Stimulated activated CD8-positive, alpha-beta memory T cell treated with anti-CD3 and anti-CD28 coated beads, Interleukin-15, amount 100 ng/mL, for 4 hours (primary cell): ENCODE data around the gene ZMAT2.
"Not testable (repeated sequence)": the region's sequence is repeated elsewhere in the genome, so short reads cannot be mapped to it uniquely, and the experiment has no call there.

ENCODE experiments used
- DNase-seq, 2 donors: peaks; one replicate each; pipeline ENCODE4 v3.0.0-alpha.2; 2020; ENCODE audit warnings: low read depth in 2 of 2

ZMAT2 gene

GRCh38 chr5:140700177-140701144 lies at the start of gene ZMAT2:
TSS of gene ZMAT2 (plus strand) at chr5:140700447. CDS start at chr5:140700461, 14 bp downstream.
- peak; percentile 80 to 94 for DNase-seq

GRCh38 chr5:140658870-140659269 lies 41.4 kb upstream of the ZMAT2 start:
- DNase-seq: no peak

- not testable (repeated sequence) for DNase-seq
Observed at GRCh38 chr5:140660371-140660770, 39.9 kb upstream of the ZMAT2 start.

GRCh38 chr5:140664030-140664358 lies 36.3 kb upstream of the ZMAT2 start:
- DNase-seq: no peak

- peak; percentile 91 for DNase-seq
Observed at GRCh38 chr5:140664359-140665119, 35.7 kb upstream of the ZMAT2 start, which contains the start of gene WDR55. TSS of gene WDR55 (plus strand) at chr5:140664904. CDS start at chr5:140664913, 9 bp downstream.

- not testable (repeated sequence) for DNase-seq
Observed at GRCh38 chr5:140671035-140671434, 29.2 kb upstream of the ZMAT2 start.

- DNase-seq: no peak
Observed at GRCh38 chr5:140671472-140672125, 28.6 kb upstream of the ZMAT2 start.

- DNase-seq: no peak
Observed at GRCh38 chr5:140672455-140673186, 27.6 kb upstream of the ZMAT2 start.

GRCh38 chr5:140673187-140673976 lies 26.9 kb upstream of the ZMAT2 start, which contains the start of gene DND1:
TSS of gene DND1 (minus strand) at chr5:140673576. CDS start at chr5:140673542, 34 bp downstream.
- no peak for DNase-seq

- DNase-seq: no peak
Observed at GRCh38 chr5:140674211-140674610, 26.0 kb upstream of the ZMAT2 start.

- no peak for DNase-seq
Observed at GRCh38 chr5:140674629-140675028, 25.6 kb upstream of the ZMAT2 start.

GRCh38 chr5:140677947-140678346 lies 22.3 kb upstream of the ZMAT2 start:
- DNase-seq: no peak

- no peak for DNase-seq
Observed at GRCh38 chr5:140678993-140679392, 21.3 kb upstream of the ZMAT2 start.

- DNase-seq: no peak
Observed at GRCh38 chr5:140690376-140690932, 9.8 kb upstream of the ZMAT2 start.

- DNase-seq: peak; percentile 68 to 70
Observed at GRCh38 chr5:140690941-140691924, 9.0 kb upstream of the ZMAT2 start, which contains the start of the genes HARS1 and HARS2. TSS of gene HARS1 (minus strand) at chr5:140691370. CDS start at chr5:140691304, 66 bp downstream. TSS of gene HARS2 (plus strand) at chr5:140691455. CDS start at chr5:140691649, 194 bp downstream.

GRCh38 chr5:140694276-140694675 lies 6.0 kb upstream of the ZMAT2 start:
- DNase-seq: no peak

- no peak for DNase-seq
Observed at GRCh38 chr5:140696891-140697492, 3.3 kb upstream of the ZMAT2 start.

- DNase-seq: no peak
Observed at GRCh38 chr5:140707812-140708211, 7.6 kb downstream of the ZMAT2 start.
